B cell (primary cell): Measurements from ENCODE around the gene IGSF22. TPM values are rescaled to one million over a fixed set of nuclear protein-coding genes. Genes with fewer than 3 reads are reported as not detected.

Experiments used
- ATAC-seq: fragments of 200-7000 bp; cut with Tn5 transposase; one replicate; pipeline ENCODE4 v1.10.0; 2021; ENCODE audit warnings: low read depth, mild to moderate bottlenecking, moderate number of reproducible peaks, moderate library complexity
- CTCF ChIA-PET: fragments of 350-600 bp; sonication (Branson Sonifier 250); formaldehyde crosslinking; loops from one replicate; lab custom pipeline; 2021; ENCODE audit warnings: antibody characterized with exemption, inconsistent platforms; lab: Charles Lee
- POLR2A ChIA-PET: fragments of 350-600 bp; sonication (Branson Sonifier 250); formaldehyde crosslinking; loops from one replicate; lab custom pipeline; 2021; ENCODE audit warnings: antibody characterized with exemption; lab: Charles Lee
- DNase-seq: peaks from one replicate; pipeline ENCODE4 v3.0.0; 2013
- H2AFZ ChIP-seq: 2 replicates; pipeline ENCODE4 v1.6.1; 2012; ENCODE audit warnings: mild to moderate bottlenecking, low read depth, low read length; ENCODE audit not compliant: insufficient read depth, poor library complexity, severe bottlenecking
- H3K27ac ChIP-seq, 2 donors: 1 replicate in 1 of 2; 2 replicates in 1 of 2; pipeline ENCODE4 v1.5.1; 2012 to 2013; ENCODE audit warnings: low read length in 2 of 2, mild to moderate bottlenecking in 2 of 2, moderate library complexity in 1 of 2
- H3K27me3 ChIP-seq, 4 experiments: fragments of 200-600 bp in 1 of 4; sonication (generic) in 1 of 4; replicated peaks in 1 of 4; 1 replicate in 2 of 4; 2 replicates in 2 of 4; pipeline versions ENCODE4 v1.6.1 to v1.7.0; 2013 to 2016; ENCODE audit warnings: low read length in 3 of 4, mild to moderate bottlenecking in 2 of 4, mixed read lengths in 1 of 4, moderate library complexity in 1 of 4; ENCODE audit not compliant: insufficient read depth in 4 of 4, control insufficient read depth in 3 of 4; ENCODE audit errors: control extremely low read depth in 1 of 4
- H3K36me3 ChIP-seq, 2 experiments: replicated peaks in 1 of 2; 1 replicate in 1 of 2; 2 replicates in 1 of 2; pipeline versions ENCODE4 v1.6.1 to v1.7.1; 2013; ENCODE audit warnings: low read length in 1 of 2; ENCODE audit not compliant: insufficient read depth in 2 of 2, control insufficient read depth in 1 of 2; ENCODE audit errors: control extremely low read depth in 1 of 2, extremely low read depth in 1 of 2
- H3K4me1 ChIP-seq, 2 donors: fragments of 200-600 bp in 1 of 2; sonication (generic) in 1 of 2; 1 replicate in 1 of 2; 2 replicates in 1 of 2; pipeline versions ENCODE4 v1.5.1 to v1.6.1; 2013 to 2017; ENCODE audit warnings: low read length in 2 of 2; ENCODE audit not compliant: control insufficient read depth in 2 of 2, insufficient read depth in 2 of 2
- H3K4me2 ChIP-seq: replicated peaks from 2 replicates; pipeline ENCODE3; 2012; ENCODE audit warnings: mild to moderate bottlenecking, low read depth, low read length; ENCODE audit not compliant: poor library complexity, severe bottlenecking
- H3K4me3 ChIP-seq, 5 experiments: fragments of 200-600 bp in 1 of 5; sonication (generic) in 1 of 5; 1 replicate in 3 of 5; 2 replicates in 2 of 5; pipeline versions ENCODE4 v1.5.1 to v1.7.0; 2011 to 2016; ENCODE audit warnings: low read length in 4 of 5, mild to moderate bottlenecking in 4 of 5, low read depth in 2 of 5, control low read depth in 1 of 5, moderate library complexity in 1 of 5; ENCODE audit not compliant: insufficient read depth in 1 of 5; ENCODE audit errors: control extremely low read depth in 1 of 5, extremely low read depth in 1 of 5
- H3K79me2 ChIP-seq: fragments of 200-600 bp; sonication (generic); one replicate; pipeline ENCODE4 v1.6.0; 2016; ENCODE audit warnings: low read length; ENCODE audit not compliant: control insufficient read depth, insufficient read depth
- H3K9ac ChIP-seq: fragments of 200-600 bp; sonication (generic); 2 replicates; pipeline ENCODE4 v1.6.1; 2017; ENCODE audit warnings: mild to moderate bottlenecking, low read length, moderate library complexity
- H3K9me3 ChIP-seq, 3 donors: one replicate each; pipeline versions ENCODE4 v1.6.1 to v1.7.1; 2013; ENCODE audit warnings: low read length in 2 of 3; ENCODE audit not compliant: control insufficient read depth in 2 of 3, insufficient read depth in 1 of 3; ENCODE audit errors: control extremely low read depth in 1 of 3
- H4K20me1 ChIP-seq: 2 replicates; pipeline ENCODE4 v1.6.0; 2012; ENCODE audit warnings: mild to moderate bottlenecking, low read length; ENCODE audit not compliant: insufficient read depth, control insufficient read depth, poor library complexity, severe bottlenecking
- H3K27ac Mint-ChIP-seq: one replicate; pipeline ENCODE4 v1.8.0; 2021; ENCODE audit warnings: mixed read lengths
- H3K27me3 Mint-ChIP-seq: one replicate; pipeline ENCODE4 v1.8.0; 2021; ENCODE audit warnings: mixed read lengths
- H3K4me1 Mint-ChIP-seq: one replicate; pipeline ENCODE4 v1.8.0; 2021; ENCODE audit warnings: mixed read lengths
- H3K4me3 Mint-ChIP-seq: one replicate; pipeline ENCODE4 v1.8.0; 2021; ENCODE audit warnings: mixed read lengths
- H3K9me3 Mint-ChIP-seq: one replicate; pipeline ENCODE4 v1.8.0; 2022; ENCODE audit warnings: mixed read lengths; ENCODE audit not compliant: insufficient read depth
- CTCF ChIP-seq: fragments of 200-600 bp; IDR thresholded peaks from one replicate; pipeline ENCODE4 v1.8.0; 2022; ENCODE audit warnings: antibody characterized with exemption, mild to moderate bottlenecking
- EZH2 ChIP-seq: IDR thresholded peaks from 2 replicates; pipeline ENCODE4 v1.6.1; 2012; ENCODE audit warnings: borderline replicate concordance, low read depth, mild to moderate bottlenecking, moderate library complexity, low read length; ENCODE audit not compliant: insufficient read depth, poor library complexity, severe bottlenecking
- WGBS: methylation state at CpG from one replicate; pipeline ENCODE4 v1.1.5; 2013; ENCODE audit warnings: missing lambda C conversion rate; ENCODE audit not compliant: insufficient coverage; 5-methylcytosine and 5-hydroxymethylcytosine counted together
- intact Hi-C: fragments of 100-400 bp; cut with micrococcal nuclease; formaldehyde crosslinking; loops from one replicate; pipeline ENCODE4 v1.10.0; 2022
- polyA plus RNA-seq: library from polyadenylated mRNA; depleted of rRNA; stranded (reverse); fragments of >200 nt; gene quantifications from 2 replicates; pipeline ENCODE4 v1.2.3, GENCODE V29; 2012
- total RNA-seq, 2 donors: library from RNA; stranded (reverse); fragments of 120-200 nt in 1 of 2; gene quantifications; 1 replicate in 1 of 2; 2 replicates in 1 of 2; pipeline versions ENCODE4 v1.2.3 to v1.2.4, GENCODE V29; 2013 to 2022

IGSF22 gene
- total and polyA plus RNA-seq, 2 donors (not counting 1 experiment from before 2014, with no cell fraction given): 0.91 to 2.6 TPM

GRCh38 chr11:18737642-18738041, 11.7 kb upstream of the IGSF22 start:
- ChIA-PET CTCF (no interaction called here), POLR2A (no interaction called here)
- no peak overlapping the region for H3K4me3 ChIP-seq
- H4K20me1 ChIP-seq: no peaks in the 10 kb centered on the region
- no peaks in the 10 kb centered on the region for H3K4me1 ChIP-seq
- no peaks in the 10 kb centered on the region for H3K36me3 ChIP-seq
- Mint-ChIP-seq H3K27me3 (peaks cover 9% of the 10 kb centered on the region), H3K4me3 (no peak overlapping the region), H3K27ac (no peak overlapping the region), H3K4me1 (no peaks in the 10 kb centered on the region), H3K9me3 (no peaks in the 10 kb centered on the region)
- DNase-seq (no peak), ATAC-seq (no peak)
- no peak overlapping the region for H2AFZ ChIP-seq
- no peak overlapping the region for H3K27ac ChIP-seq
- H3K79me2 ChIP-seq: no peaks in the 10 kb centered on the region
- TF ChIP-seq CTCF (no peak), EZH2 (no peak)
- no peak overlapping the region for H3K4me2 ChIP-seq
- H3K9me3 ChIP-seq: no peaks in the 10 kb centered on the region
- peaks cover 0 to 2% (median 0%) of the 10 kb centered on the region in 4 experiments for H3K27me3 ChIP-seq
- 99% methylated on average over 8 of the region's 8 CpGs for WGBS
- intact Hi-C loops: no loop called here
- no peak overlapping the region for H3K9ac ChIP-seq

DNA sequence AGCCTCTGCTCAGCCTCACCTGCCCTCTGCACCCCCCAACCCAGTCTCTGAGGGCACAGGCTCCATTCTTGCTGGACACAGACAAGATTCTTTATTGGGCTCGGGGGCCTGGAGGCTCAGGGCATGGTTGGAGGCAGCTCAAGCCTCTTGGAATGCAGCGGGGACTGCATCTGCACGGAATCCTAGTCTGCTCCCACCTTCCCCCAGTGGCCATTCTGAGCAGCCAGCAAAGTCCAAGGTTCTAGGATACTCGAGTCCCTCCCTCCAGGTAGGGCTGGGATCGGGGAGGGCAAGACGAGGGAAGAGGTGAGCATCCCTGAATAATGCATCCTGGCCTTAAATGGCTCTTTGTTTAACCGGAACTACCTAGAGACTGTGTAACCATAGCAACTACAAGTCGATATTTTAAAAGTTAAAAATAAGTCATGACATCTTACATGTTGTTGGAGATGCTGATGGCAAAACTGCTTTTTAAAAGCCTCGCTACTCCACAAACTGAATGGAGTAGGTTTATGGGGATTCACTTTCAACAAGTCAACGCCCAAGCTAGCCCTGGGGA, 10.7 kb upstream of the IGSF22 start:
- CTCF ChIA-PET: no interaction called here
- no peak overlapping the region for H3K9ac ChIP-seq
- TF ChIP-seq CTCF: no peak
- no peak for TF ChIP-seq EZH2

More for the DNA sequence above, 10.7 kb upstream of the IGSF22 start:
- ATAC-seq (no peak), DNase-seq (no peak)
- Mint-ChIP-seq H3K4me1 (peaks cover 5% of the 10 kb centered on the region), H3K27ac (no peak overlapping the region), H3K4me3 (no peak overlapping the region), H3K27me3 (peaks cover 9% of the 10 kb centered on the region), H3K9me3 (no peaks in the 10 kb centered on the region)
- no peaks in the 10 kb centered on the region for H4K20me1 ChIP-seq
- H3K36me3 ChIP-seq: no peaks in the 10 kb centered on the region
- intact Hi-C loops: no loop called here
- H3K27me3 ChIP-seq: no peaks in the 10 kb centered on the region
- H3K79me2 ChIP-seq: no peaks in the 10 kb centered on the region
- POLR2A ChIA-PET: no interaction called here
- no peaks in the 10 kb centered on the region for H3K9me3 ChIP-seq
- H3K4me2 ChIP-seq: no peak overlapping the region
- H3K4me1 ChIP-seq: peaks cover 4 to 5% of the 10 kb centered on the region in 2 donors
- H2AFZ ChIP-seq: no peak overlapping the region
- no peak overlapping the region for H3K4me3 ChIP-seq
- WGBS: 81% methylated on average over 8 of the region's 10 CpGs
- H3K27ac ChIP-seq: no peak overlapping the region
